CD14-positive monocyte (primary cell): ENCODE data around the gene TSSK2. TPM values are rescaled to one million over a fixed set of nuclear protein-coding genes. Genes with fewer than 3 reads are reported as not detected.

Experiments
- DNase-seq, 3 donors: peaks; one replicate each; pipeline ENCODE4 v3.0.0-alpha.2; 2011 to 2022
- H2AFZ ChIP-seq: 2 replicates; pipeline ENCODE4 v1.6.0; 2012; ENCODE audit warnings: mild to moderate bottlenecking, low read depth, low read length, inconsistent platforms; ENCODE audit not compliant: insufficient read depth, poor library complexity, severe bottlenecking
- H3K27ac ChIP-seq, 2 donors: 1 replicate in 1 of 2; 2 replicates in 1 of 2; pipeline ENCODE4 v1.5.1; 2012 to 2013; ENCODE audit warnings: low read length in 2 of 2, control low read depth in 1 of 2, inconsistent platforms in 1 of 2, low read depth in 1 of 2, mild to moderate bottlenecking in 1 of 2
- H3K27me3 ChIP-seq, 2 donors: one replicate each; pipeline versions ENCODE4 v1.6.0 to v1.6.1; 2011 to 2013; ENCODE audit warnings: low read length in 2 of 2; ENCODE audit not compliant: control insufficient read depth in 2 of 2, insufficient read depth in 2 of 2
- H3K36me3 ChIP-seq, 2 donors: replicated peaks in 1 of 2; 1 replicate in 1 of 2; 2 replicates in 1 of 2; pipeline versions ENCODE4 v1.5.1 to v1.6.1; 2012 to 2013; ENCODE audit warnings: low read length in 2 of 2, control low read depth in 1 of 2, inconsistent platforms in 1 of 2, mild to moderate bottlenecking in 1 of 2; ENCODE audit not compliant: insufficient read depth in 2 of 2, control insufficient read depth in 1 of 2
- H3K4me1 ChIP-seq, 2 donors: 1 replicate in 1 of 2; 2 replicates in 1 of 2; pipeline versions ENCODE4 v1.5.1 to v1.6.1; 2012 to 2013; ENCODE audit warnings: low read length in 2 of 2, control low read depth in 1 of 2, inconsistent platforms in 1 of 2, mild to moderate bottlenecking in 1 of 2, moderate library complexity in 1 of 2; ENCODE audit not compliant: insufficient read depth in 2 of 2, control insufficient read depth in 1 of 2
- H3K4me2 ChIP-seq: replicated peaks from 2 replicates; pipeline ENCODE3; 2012; ENCODE audit warnings: low read length, moderate library complexity, mild to moderate bottlenecking; ENCODE audit not compliant: poor library complexity, severe bottlenecking; ENCODE audit errors: extremely low read depth
- H3K4me3 ChIP-seq, 3 experiments: fragments of 200-600 bp in 1 of 3; sonication (generic) in 1 of 3; replicated peaks in 1 of 3; 1 replicate in 2 of 3; 2 replicates in 1 of 3; pipeline ENCODE4 v1.5.1; 2011 to 2013; ENCODE audit warnings: low read length in 3 of 3, mild to moderate bottlenecking in 3 of 3, control low read depth in 2 of 3, low read depth in 2 of 3, inconsistent platforms in 1 of 3, moderate library complexity in 1 of 3
- H3K79me2 ChIP-seq: 2 replicates; pipeline ENCODE4 v1.6.0; 2012; ENCODE audit warnings: mild to moderate bottlenecking, control low read depth, inconsistent platforms, low read length, moderate library complexity; ENCODE audit not compliant: insufficient read depth
- H3K9ac ChIP-seq: 2 replicates; pipeline ENCODE4 v1.6.0; 2017; ENCODE audit warnings: low read length, mild to moderate bottlenecking; ENCODE audit not compliant: insufficient read depth, poor library complexity, severe bottlenecking
- H3K9me3 ChIP-seq, 2 donors: replicated peaks in 1 of 2; 1 replicate in 1 of 2; 2 replicates in 1 of 2; pipeline versions ENCODE4 v1.5.1 to v1.6.1; 2012 to 2013; ENCODE audit warnings: low read length in 2 of 2, control low read depth in 1 of 2; ENCODE audit not compliant: control insufficient read depth in 1 of 2, insufficient read depth in 1 of 2
- H4K20me1 ChIP-seq: 2 replicates; pipeline ENCODE4 v1.6.0; 2012; ENCODE audit warnings: mild to moderate bottlenecking, low read length, control low read depth, moderate library complexity; ENCODE audit not compliant: insufficient read depth
- H3K27ac Mint-ChIP-seq, 7 donors: one replicate each; pipeline ENCODE4 v1.8.0; 2020; ENCODE audit warnings: mild to moderate bottlenecking in 7 of 7, mixed read lengths in 7 of 7, moderate library complexity in 6 of 7, inconsistent platforms in 2 of 7
- H3K27me3 Mint-ChIP-seq, 3 donors: one replicate each; pipeline ENCODE4 v1.8.0; 2021 to 2022; ENCODE audit warnings: low read depth in 3 of 3, mild to moderate bottlenecking in 3 of 3, mixed read lengths in 3 of 3, moderate library complexity in 3 of 3, inconsistent platforms in 1 of 3
- H3K36me3 Mint-ChIP-seq, 2 donors: one replicate each; pipeline ENCODE4 v1.8.0; 2020; ENCODE audit warnings: mixed read lengths in 2 of 2, inconsistent platforms in 1 of 2, mild to moderate bottlenecking in 1 of 2
- H3K4me1 Mint-ChIP-seq: one replicate; pipeline ENCODE4 v1.8.0; 2020; ENCODE audit warnings: mild to moderate bottlenecking, mixed read lengths
- H3K4me3 Mint-ChIP-seq, 2 donors: one replicate each; pipeline ENCODE4 v1.8.0; 2020; ENCODE audit warnings: mild to moderate bottlenecking in 2 of 2, mixed read lengths in 2 of 2, moderate library complexity in 1 of 2
- H3K9me3 Mint-ChIP-seq, 7 donors: one replicate each; pipeline ENCODE4 v1.8.0; 2020 to 2022; ENCODE audit warnings: mixed read lengths in 7 of 7, mild to moderate bottlenecking in 6 of 7, moderate library complexity in 6 of 7, inconsistent platforms in 2 of 7
- CTCF ChIP-seq: fragments of 200-600 bp; IDR thresholded peaks from one replicate; pipeline ENCODE4 v1.8.0; 2022; ENCODE audit warnings: antibody characterized with exemption, mild to moderate bottlenecking
- WGBS: methylation state at CpG from one replicate; pipeline ENCODE4 v1.1.5; 2013; ENCODE audit warnings: missing lambda C conversion rate; ENCODE audit not compliant: insufficient coverage; 5-methylcytosine and 5-hydroxymethylcytosine counted together
- intact Hi-C, 2 donors: fragments of 100-400 bp; cut with micrococcal nuclease; formaldehyde crosslinking; loops; one replicate each; pipeline versions ENCODE4 v1.15.0 to v1.15.1; 2023
- polyA plus RNA-seq, 3 donors: library from polyadenylated mRNA; depleted of rRNA in 1 of 3; unstranded in 2 of 3; stranded (reverse) in 1 of 3; fragments of 300-500 nt in 2 of 3; fragments of >200 nt in 1 of 3; fragmentation: Illumina TruSeq in 2 of 3; gene quantifications; 1 replicate in 2 of 3; 2 replicates in 1 of 3; pipeline ENCODE4 v1.2.3, GENCODE V29; 2012 to 2021

The TSSK2 gene
- polyA plus RNA-seq, 3 donors, result 0.04 TPM; not detected in 2

- peaks cover 0 to 2% (median 0%) of the 10 kb centered on the region in 3 donors for H3K27me3 Mint-ChIP-seq
- no peak overlapping the region for H3K4me2 ChIP-seq
- intact Hi-C loops, result loop anchor here in 1 of 2 donors (5.0 kb wide), 1 partner anchor 116 kb away; the partner anchor contains the start of gene CLTCL1
- peak overlapping the region in 1 of 2 donors; percentile 47 for H3K4me3 Mint-ChIP-seq
- H3K27ac Mint-ChIP-seq, result peak overlapping the region in 2 of 7 donors; percentile 37 to 58
- peaks cover 14% of the 10 kb centered on the region for H4K20me1 ChIP-seq
- peaks cover 48 to 60% of the 10 kb centered on the region in 2 donors for H3K4me1 ChIP-seq
- no peaks in the 10 kb centered on the region for H3K36me3 ChIP-seq
- no peaks in the 10 kb centered on the region for H3K36me3 Mint-ChIP-seq
- H3K9me3 Mint-ChIP-seq, result peaks cover 0 to 2% (median 0%) of the 10 kb centered on the region in 7 donors
- TF ChIP-seq CTCF, result no peak
- DNase-seq, result no peak
- H3K9ac ChIP-seq, result no peak overlapping the region
- H3K27ac ChIP-seq, result no peak overlapping the region
- no peak overlapping the region for H3K4me3 ChIP-seq
- H2AFZ ChIP-seq, result no peak overlapping the region
- peaks cover 41% of the 10 kb centered on the region for H3K4me1 Mint-ChIP-seq
- H3K9me3 ChIP-seq, result no peaks in the 10 kb centered on the region
- 95% methylated on average over 10 of the region's 12 CpGs for WGBS
- no peaks in the 10 kb centered on the region for H3K27me3 ChIP-seq
- H3K79me2 ChIP-seq, result peaks cover 18% of the 10 kb centered on the region
Measured at GRCh38 chr22:19176732-19177131, 45.6 kb downstream of the TSSK2 start.

- H3K36me3 Mint-ChIP-seq, result no peaks in the 10 kb centered on the region
- no peak for TF ChIP-seq CTCF
- H3K9me3 Mint-ChIP-seq, result peaks cover 0 to 2% (median 0%) of the 10 kb centered on the region in 7 donors
- peak overlapping the region; percentile 96 for H3K4me2 ChIP-seq
- peaks cover 11% of the 10 kb centered on the region for H3K79me2 ChIP-seq
- peaks cover 42 to 53% of the 10 kb centered on the region in 2 donors for H3K4me1 ChIP-seq
- WGBS, result 50% methylated on average over 54 of the region's 55 CpGs
- H3K4me1 Mint-ChIP-seq, result peaks cover 36% of the 10 kb centered on the region
- peak overlapping the region; percentile 30 to 83 (median 75) for H3K4me3 ChIP-seq
- H3K27me3 ChIP-seq, result no peaks in the 10 kb centered on the region
- H3K27me3 Mint-ChIP-seq, result peaks cover 0 to 2% (median 2%) of the 10 kb centered on the region in 3 donors
- H4K20me1 ChIP-seq, result peaks cover 14% of the 10 kb centered on the region
- no peaks in the 10 kb centered on the region for H3K9me3 ChIP-seq
- peak overlapping the region; percentile 76 for H3K9ac ChIP-seq
- H3K36me3 ChIP-seq, result no peaks in the 10 kb centered on the region
- DNase-seq, result no peak
- H2AFZ ChIP-seq, result peak overlapping the region; percentile 83
- H3K4me3 Mint-ChIP-seq, result peak overlapping the region; percentile 51 to 58
- peak overlapping the region in 1 of 2 donors; percentile 36 for H3K27ac ChIP-seq
- intact Hi-C loops, result loop anchor here (2.0 to 5.0 kb wide), 2 partner anchors 115 kb away; partner anchors contain the start of gene CLTCL1 (in 1 of the 2)
- H3K27ac Mint-ChIP-seq, result peak overlapping the region in 2 of 7 donors; percentile 37 to 58
Measured at GRCh38 chr22:19177164-19178064, 46.3 kb downstream of the TSSK2 start.
